ENCODE results near the gene ITFG2.

DNA sequence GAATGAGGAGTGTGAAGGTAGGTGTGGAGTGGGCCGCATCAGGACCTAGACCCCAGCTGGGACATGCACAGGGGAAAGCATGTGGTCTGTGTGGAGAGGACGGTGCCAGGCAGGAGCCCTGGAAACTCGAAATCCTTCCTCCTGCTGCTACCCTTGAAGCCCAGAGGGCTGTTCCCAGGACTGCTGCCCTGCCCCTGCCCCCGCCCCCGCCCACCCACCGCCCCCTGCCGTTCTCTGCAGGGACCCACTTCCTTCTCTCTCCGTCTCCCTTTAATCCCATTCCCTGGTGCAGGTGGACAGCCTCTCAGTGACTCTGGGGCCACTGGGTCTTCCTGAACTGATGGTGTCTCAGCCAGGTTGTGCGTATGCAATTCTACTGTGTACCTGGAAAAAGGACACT, 8.0 kb downstream of the ITFG2 start:
- TF ChIP-seq, protein P1, sequence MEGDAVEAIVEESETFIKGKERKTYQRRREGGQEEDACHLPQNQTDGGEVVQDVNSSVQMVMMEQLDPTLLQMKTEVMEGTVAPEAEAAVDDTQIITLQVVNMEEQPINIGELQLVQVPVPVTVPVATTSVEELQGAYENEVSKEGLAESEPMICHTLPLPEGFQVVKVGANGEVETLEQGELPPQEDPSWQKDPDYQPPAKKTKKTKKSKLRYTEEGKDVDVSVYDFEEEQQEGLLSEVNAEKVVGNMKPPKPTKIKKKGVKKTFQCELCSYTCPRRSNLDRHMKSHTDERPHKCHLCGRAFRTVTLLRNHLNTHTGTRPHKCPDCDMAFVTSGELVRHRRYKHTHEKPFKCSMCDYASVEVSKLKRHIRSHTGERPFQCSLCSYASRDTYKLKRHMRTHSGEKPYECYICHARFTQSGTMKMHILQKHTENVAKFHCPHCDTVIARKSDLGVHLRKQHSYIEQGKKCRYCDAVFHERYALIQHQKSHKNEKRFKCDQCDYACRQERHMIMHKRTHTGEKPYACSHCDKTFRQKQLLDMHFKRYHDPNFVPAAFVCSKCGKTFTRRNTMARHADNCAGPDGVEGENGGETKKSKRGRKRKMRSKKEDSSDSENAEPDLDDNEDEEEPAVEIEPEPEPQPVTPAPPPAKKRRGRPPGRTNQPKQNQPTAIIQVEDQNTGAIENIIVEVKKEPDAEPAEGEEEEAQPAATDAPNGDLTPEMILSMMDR (IDR thresholded peaks at IDR 0.05), result no peak
- TF ChIP-seq POLR2A (IDR thresholded peaks at IDR 0.05), result no peak
